Measurements from ENCODE around the gene KCNIP2.
"Not testable (repeated sequence)": the region's sequence is repeated elsewhere in the genome, so short reads cannot be mapped to it uniquely, and the experiment has no call there.

The KCNIP2 gene

GRCh38 chr10:101827919-101828600, 15.5 kb downstream of the KCNIP2 start:
- DNase-seq = no peak

- no peak for DNase-seq
Observed at GRCh38 chr10:101826852-101827434, 16.7 kb downstream of the KCNIP2 start.

GRCh38 chr10:101824736-101825135, 18.9 kb downstream of the KCNIP2 start:
- no peak for DNase-seq

- no peak for DNase-seq
Observed at GRCh38 chr10:101818872-101819633, 24.5 kb downstream of the KCNIP2 start.

GRCh38 chr10:101818119-101818871, 25.3 kb downstream of the KCNIP2 start, which contains the start of gene OGA:
OGA (minus strand) TSS chr10:101818444; CDS start chr10:101818022, 422 bp downstream.
- peak; percentile 98 for DNase-seq

- peak; percentile 45 for DNase-seq
Observed at GRCh38 chr10:101817337-101818118, 26.1 kb downstream of the KCNIP2 start.

- DNase-seq = no peak
Observed at GRCh38 chr10:101816913-101817336, 26.7 kb downstream of the KCNIP2 start.

- no peak for DNase-seq
Observed at GRCh38 chr10:101816376-101816775, 27.2 kb downstream of the KCNIP2 start.

- DNase-seq = no peak
Observed at GRCh38 chr10:101814466-101815071, 29.0 kb downstream of the KCNIP2 start.

- DNase-seq = no peak
Observed at GRCh38 chr10:101812606-101813005, 31.0 kb downstream of the KCNIP2 start.

- DNase-seq = no peak
Observed at GRCh38 chr10:101807158-101807557, 36.4 kb downstream of the KCNIP2 start.

GRCh38 chr10:101803511-101803910, 40.1 kb downstream of the KCNIP2 start:
- DNase-seq = no peak

- no peak for DNase-seq
Observed at GRCh38 chr10:101797403-101798059, 46.1 kb downstream of the KCNIP2 start.

GRCh38 chr10:101793526-101793925, 50.1 kb downstream of the KCNIP2 start:
- DNase-seq = no peak

- no peak for DNase-seq
Observed at GRCh38 chr10:101789686-101790085, 53.9 kb downstream of the KCNIP2 start.

- DNase-seq = not testable (repeated sequence)
Observed at GRCh38 chr10:101789231-101789630, 54.4 kb downstream of the KCNIP2 start.

GRCh38 chr10:101785801-101786200, 57.8 kb downstream of the KCNIP2 start:
- DNase-seq = no peak

- no peak for DNase-seq
Observed at GRCh38 chr10:101784558-101784957, 59.0 kb downstream of the KCNIP2 start.

GRCh38 chr10:101783736-101784118, 59.9 kb downstream of the KCNIP2 start:
- no peak for DNase-seq

- peak; percentile 73 for DNase-seq
Observed at GRCh38 chr10:101782811-101783735, 60.5 kb downstream of the KCNIP2 start, which contains the start of gene NPM3. NPM3 (minus strand) TSS chr10:101783446; CDS start chr10:101783390, 56 bp downstream.
